Activated CD4-positive, alpha-beta T cell treated with anti-CD3 and anti-CD28 coated beads, Interleukin-2, amount 50 U/mL, for 1 hour (primary cell): ENCODE measurements around the gene ATP5MC2.
"Not testable (repeated sequence)": the region's sequence is repeated elsewhere in the genome, so short reads cannot be mapped to it uniquely, and the experiment has no call there.

Experiments used
- DNase-seq: peaks from one replicate; pipeline ENCODE4 v3.0.0-alpha.2; 2020

ATP5MC2 gene

GRCh38 chr12:53688134-53688533, 12.3 kb upstream of the ATP5MC2 start:
- no peak for DNase-seq

GRCh38 chr12:53686436-53686835, 10.6 kb upstream of the ATP5MC2 start:
- DNase-seq, result no peak

- no peak for DNase-seq
Measured at GRCh38 chr12:53684654-53685220, 8.9 kb upstream of the ATP5MC2 start.

GRCh38 chr12:53683983-53684382, 8.1 kb upstream of the ATP5MC2 start:
- no peak for DNase-seq

GRCh38 chr12:53683494-53683893, 7.6 kb upstream of the ATP5MC2 start:
- DNase-seq, result no peak

- not testable (repeated sequence) for DNase-seq
Measured at GRCh38 chr12:53680061-53680460, 4.2 kb upstream of the ATP5MC2 start.

GRCh38 chr12:53677800-53678148, 1.9 kb upstream of the ATP5MC2 start:
- no peak for DNase-seq

- DNase-seq, result no peak
Measured at GRCh38 chr12:53677016-53677799, 1.3 kb upstream of the ATP5MC2 start.

GRCh38 chr12:53676656-53677015, 753 bp upstream of the ATP5MC2 start:
- peak; percentile 8 for DNase-seq

GRCh38 chr12:53674977-53675700, 744 bp downstream of the ATP5MC2 start:
- no peak for DNase-seq

- no peak for DNase-seq
Measured at GRCh38 chr12:53670971-53671370, 4.9 kb downstream of the ATP5MC2 start.

- no peak for DNase-seq
Measured at GRCh38 chr12:53670308-53670707, 5.6 kb downstream of the ATP5MC2 start.

- DNase-seq, result no peak
Measured at GRCh38 chr12:53667080-53667479, 8.8 kb downstream of the ATP5MC2 start.

- no peak for DNase-seq
Measured at GRCh38 chr12:53664936-53665335, 10.9 kb downstream of the ATP5MC2 start.

GRCh38 chr12:53664191-53664590, 11.7 kb downstream of the ATP5MC2 start:
- DNase-seq, result no peak

GRCh38 chr12:53660041-53660440, 15.8 kb downstream of the ATP5MC2 start:
- no peak for DNase-seq

- no peak for DNase-seq
Measured at GRCh38 chr12:53659571-53659981, 16.3 kb downstream of the ATP5MC2 start.

- no peak for DNase-seq
Measured at GRCh38 chr12:53659011-53659551, 16.8 kb downstream of the ATP5MC2 start.

- DNase-seq, result no peak
Measured at GRCh38 chr12:53657041-53657440, 18.8 kb downstream of the ATP5MC2 start.

- no peak for DNase-seq
Measured at GRCh38 chr12:53653595-53653994, 22.3 kb downstream of the ATP5MC2 start.

- no peak for DNase-seq
Measured at GRCh38 chr12:53652366-53652765, 23.5 kb downstream of the ATP5MC2 start.

- no peak for DNase-seq
Measured at GRCh38 chr12:53651737-53652136, 24.1 kb downstream of the ATP5MC2 start.

- DNase-seq, result not testable (repeated sequence)
Measured at GRCh38 chr12:53646300-53646699, 29.6 kb downstream of the ATP5MC2 start.

- no peak for DNase-seq
Measured at GRCh38 chr12:53645165-53645564, 30.7 kb downstream of the ATP5MC2 start.
